ENCODE results near the gene PLA2G6. TPM values are rescaled to one million over a fixed set of nuclear protein-coding genes. Genes with fewer than 3 reads are reported as not detected.

The PLA2G6 gene
- total and polyA plus RNA-seq, 9 of the 15 experiments (the other 6 are each of a cell fraction or from before 2014, with no cell fraction given), result 0.11 to 12.2 (median 9.7) TPM

DNA sequence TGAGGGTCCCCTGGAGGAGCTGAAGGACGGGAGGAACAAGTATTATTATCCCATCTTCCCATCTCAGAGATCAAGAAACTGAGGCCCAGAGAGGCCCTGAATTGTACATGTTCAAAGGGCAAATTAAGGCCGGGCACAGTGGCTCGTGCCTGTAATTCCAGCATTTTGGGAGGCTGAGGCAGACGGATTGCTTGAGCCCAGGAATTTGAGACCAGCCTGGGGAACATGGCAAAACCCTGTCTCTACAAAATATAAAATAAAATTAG is 8.1 kb downstream of the PLA2G6 start:
- ChIA-PET POLR2A (no interaction called here), CTCF (ENCODE audit: low intra/inter-chr PET ratio) (no interaction called here)
- no peak for FAIRE-seq

DNA sequence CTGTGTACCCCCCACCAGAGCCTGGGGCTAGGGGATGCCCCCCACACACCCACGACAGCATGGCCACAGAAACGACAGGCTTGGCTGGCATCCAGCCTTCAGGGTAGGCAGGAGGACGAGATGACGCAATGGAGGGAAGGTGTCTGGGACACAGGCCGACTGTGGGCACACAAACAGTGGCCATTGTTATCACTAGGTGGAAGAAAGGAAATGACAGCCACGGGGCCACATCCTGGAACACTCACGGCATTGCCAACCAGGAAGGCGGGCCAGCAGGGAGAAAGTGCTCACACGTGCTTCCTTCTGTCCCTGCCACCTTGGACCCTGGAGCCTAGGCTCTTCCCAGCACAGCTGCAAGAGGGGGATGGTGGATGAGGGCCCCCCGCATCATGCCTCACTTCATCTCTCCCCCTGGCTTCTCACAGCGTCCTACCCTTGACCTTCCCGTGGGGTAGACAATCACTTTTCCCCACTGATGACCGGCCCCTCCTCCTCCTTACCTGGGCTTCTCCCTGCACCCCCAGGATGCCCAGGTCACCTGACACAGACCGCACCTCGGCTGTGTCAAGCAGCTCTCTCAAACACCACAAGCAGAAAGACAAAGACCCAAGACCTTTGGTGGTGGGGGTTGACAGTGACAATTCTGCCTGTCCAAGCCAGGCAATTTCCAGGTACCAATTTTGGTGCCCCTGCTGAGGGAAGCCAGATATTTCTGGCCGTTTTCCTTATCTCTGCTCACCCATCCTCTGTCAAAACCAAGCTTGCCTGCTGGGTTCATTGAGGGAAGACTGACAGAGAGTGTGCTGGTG is 8.6 kb downstream of the PLA2G6 start:
- Histone ChIP-seq H3K4me3 (no peak overlapping the region), H4K20me1 (replicated peaks; ENCODE audit: control insufficient read depth, insufficient read depth, low read length) (no peaks in the 10 kb centered on the region), H3K79me2 (ENCODE audit: control insufficient read depth, insufficient read depth, low read length) (no peaks in the 10 kb centered on the region), H3K27ac (ENCODE audit: extremely low read depth, low read depth, low read length) (no peak overlapping the region), H2AFZ (ENCODE audit: low read depth, low read length) (no peak overlapping the region), H3K4me1 (replicated peaks in 1 of 2; ENCODE audit: control insufficient read depth in 2 of 2, insufficient read depth in 2 of 2, low read length in 2 of 2) (peaks cover 5 to 33% of the 10 kb centered on the region in 2 experiments; a peak in 4 of 5 replicates), H3K36me3 (ENCODE audit: control insufficient read depth, insufficient read depth, low read length) (no peaks in the 10 kb centered on the region), H3K9ac (ENCODE audit: insufficient read depth in 1 of 2, low read depth in 2 of 2, low read length in 2 of 2) (peak overlapping the region in 1 of 2 experiments; percentile 68; a peak in 2 of 4 replicates), H3K9me3 (replicated peaks; ENCODE audit: control insufficient read depth, insufficient read depth, low read depth, low read length) (no peaks in the 10 kb centered on the region), H3K9me1 (ENCODE audit: control insufficient read depth, insufficient read depth, low read length) (peaks cover 2% of the 10 kb centered on the region), H3K4me2 (ENCODE audit: insufficient read depth, low read length) (no peak overlapping the region), H3K27me3 (ENCODE audit: control insufficient read depth in 2 of 2, insufficient read depth in 2 of 2, low read length in 2 of 2) (no peaks in the 10 kb centered on the region)
- FAIRE-seq (no peak), ATAC-seq (no peak), DNase-seq (ENCODE audit: extremely low read depth in 1 of 4, low spot score in 3 of 4) (no peak)
- WGBS (ENCODE audit: insufficient coverage, low coverage, missing lambda C conversion rate), result 29% methylated on average over 11 of the region's 16 CpGs
- ChIA-PET POLR2A (no interaction called here), CTCF (ENCODE audit: low intra/inter-chr PET ratio) (no interaction called here)
- TF ChIP-seq, protein P1, sequence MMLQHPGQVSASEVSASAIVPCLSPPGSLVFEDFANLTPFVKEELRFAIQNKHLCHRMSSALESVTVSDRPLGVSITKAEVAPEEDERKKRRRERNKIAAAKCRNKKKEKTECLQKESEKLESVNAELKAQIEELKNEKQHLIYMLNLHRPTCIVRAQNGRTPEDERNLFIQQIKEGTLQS (IDR thresholded peaks at IDR 0.05), result peak; percentile 28; the same call in 1 of the 2 replicates
- TF ChIP-seq, protein P1 (CRISPR knock-in tag; conservative IDR thresholded peaks at IDR 0.05), result no peak
- no peak for TF ChIP-seq RBM15 (IDR thresholded peaks at IDR 0.05; ENCODE audit: insufficient read depth, low read length)
- TF ChIP-seq CEBPB (tag; IDR thresholded peaks at IDR 0.05), result peak; percentile 60
- TF ChIP-seq ZNF354B (CRISPR knock-in tag; IDR thresholded peaks at IDR 0.05), result no peak
- TF ChIP-seq CEBPG (CRISPR knock-in tag; IDR thresholded peaks at IDR 0.05), result peak; percentile 26; the same call in 1 of the 2 replicates
- TF ChIP-seq CEBPG (tag; conservative IDR thresholded peaks at IDR 0.05 in 1 of 2, IDR thresholded peaks at IDR 0.05 in 1 of 2), result peak; percentile 14 to 36; a peak in 1 of 4 replicates
- intact Hi-C loops (cut with micrococcal nuclease) (no loop called here), in situ Hi-C loops (cut with MboI) (no loop called here)
- no TSS peak for BruUV-seq (replicated peaks)

More for the DNA sequence above, 8.1 kb downstream of the PLA2G6 start:
- H3K9me3 ChIP-seq (replicated peaks; ENCODE audit: control insufficient read depth, insufficient read depth, low read depth, low read length), result no peaks in the 10 kb centered on the region
- intact Hi-C loops (cut with micrococcal nuclease) (no loop called here), in situ Hi-C loops (cut with MboI) (no loop called here)
- H3K9ac ChIP-seq (ENCODE audit: insufficient read depth in 1 of 2, low read depth in 2 of 2, low read length in 2 of 2), result no peak overlapping the region
- H3K4me3 ChIP-seq, result no peak overlapping the region
- peaks cover 9 to 34% of the 10 kb centered on the region in 2 experiments; a peak in 4 of 5 replicates for H3K4me1 ChIP-seq (replicated peaks in 1 of 2; ENCODE audit: control insufficient read depth in 2 of 2, insufficient read depth in 2 of 2, low read length in 2 of 2)
- DNase-seq (ENCODE audit: extremely low read depth in 1 of 4, low spot score in 3 of 4) (no peak), ATAC-seq (no peak)
- H4K20me1 ChIP-seq (replicated peaks; ENCODE audit: control insufficient read depth, insufficient read depth, low read length), result no peaks in the 10 kb centered on the region
- peaks cover 2% of the 10 kb centered on the region for H3K9me1 ChIP-seq (ENCODE audit: control insufficient read depth, insufficient read depth, low read length)
- no peak overlapping the region for H3K27ac ChIP-seq (ENCODE audit: extremely low read depth, low read depth, low read length)
- 61% methylated on average over 4 of the region's 4 CpGs for WGBS (ENCODE audit: insufficient coverage, low coverage, missing lambda C conversion rate)
- TF ChIP-seq BCOR (IDR thresholded peaks at IDR 0.05) (peak; percentile 60; the same call in 1 of the 2 replicates), RBM25 (IDR thresholded peaks at IDR 0.05; ENCODE audit: low read depth, low read length, severe bottlenecking) (peak; percentile 68), ADNP (tag; IDR thresholded peaks at IDR 0.05) (no peak), ATF1 (CRISPR knock-in tag; IDR thresholded peaks at IDR 0.05) (no peak), ATF1 (tag; IDR thresholded peaks at IDR 0.05) (no peak)
- H3K4me2 ChIP-seq (ENCODE audit: insufficient read depth, low read length), result no peak overlapping the region
- H3K79me2 ChIP-seq (ENCODE audit: control insufficient read depth, insufficient read depth, low read length), result no peaks in the 10 kb centered on the region
- no peaks in the 10 kb centered on the region for H3K36me3 ChIP-seq (ENCODE audit: control insufficient read depth, insufficient read depth, low read length)
- no peak overlapping the region for H2AFZ ChIP-seq (ENCODE audit: low read depth, low read length)
- BruUV-seq (replicated peaks), result no TSS peak
- no peaks in the 10 kb centered on the region for H3K27me3 ChIP-seq (ENCODE audit: control insufficient read depth in 2 of 2, insufficient read depth in 2 of 2, low read length in 2 of 2)

Measured in K562 (cell line).